CD4-positive, CD25-positive, alpha-beta regulatory T cell (primary cell): ENCODE measurements around the gene NBR1. TPM values are rescaled to one million over a fixed set of nuclear protein-coding genes. Genes with fewer than 3 reads are reported as not detected.
"Not testable (repeated sequence)": the region's sequence is repeated elsewhere in the genome, so short reads cannot be mapped to it uniquely, and the experiment has no call there.

Source experiments
- ATAC-seq, 2 donors: fragments of 150-1000 bp; cut with Tn5 transposase; one replicate each; pipeline ENCODE4 v1.10.0; 2021; ENCODE audit warnings: low read depth in 2 of 2, moderate number of reproducible peaks in 2 of 2, moderate library complexity in 1 of 2
- DNase-seq, 3 donors: peaks; one replicate each; pipeline versions ENCODE4 v3.0.0 to v3.0.0-alpha.2; 2012 to 2022; ENCODE audit warnings: mixed read lengths in 1 of 3
- H3K27ac ChIP-seq: one replicate; pipeline ENCODE4 v1.7.0; 2013; ENCODE audit warnings: mild to moderate bottlenecking, low read length; ENCODE audit not compliant: insufficient read depth, poor library complexity, severe bottlenecking
- H3K27me3 ChIP-seq: one replicate; pipeline ENCODE4 v1.7.0; 2013; ENCODE audit warnings: low read length; ENCODE audit not compliant: control insufficient read depth, insufficient read depth
- H3K36me3 ChIP-seq: one replicate; pipeline ENCODE4 v1.7.0; 2013; ENCODE audit warnings: mild to moderate bottlenecking, low read length, moderate library complexity; ENCODE audit not compliant: control insufficient read depth, insufficient read depth
- H3K4me1 ChIP-seq: 2 replicates; pipeline ENCODE4 v1.7.0; 2013; ENCODE audit warnings: mild to moderate bottlenecking, low read length; ENCODE audit not compliant: insufficient read depth, control insufficient read depth, poor library complexity, severe bottlenecking
- H3K4me3 ChIP-seq: one replicate; pipeline ENCODE4 v1.7.0; 2013; ENCODE audit warnings: low read depth, mild to moderate bottlenecking, low read length, moderate library complexity
- H3K9me3 ChIP-seq, 2 experiments: 1 replicate in 1 of 2; 2 replicates in 1 of 2; pipeline ENCODE4 v1.7.0; 2013; ENCODE audit warnings: low read length in 2 of 2, mild to moderate bottlenecking in 1 of 2, moderate library complexity in 1 of 2; ENCODE audit not compliant: control insufficient read depth in 2 of 2
- H3K27ac Mint-ChIP-seq, 3 donors: one replicate each; pipeline ENCODE4 v1.8.0; 2020 to 2022; ENCODE audit warnings: mild to moderate bottlenecking in 3 of 3, mixed read lengths in 3 of 3, moderate library complexity in 2 of 3
- H3K27me3 Mint-ChIP-seq: one replicate; pipeline ENCODE4 v1.8.0; 2022; ENCODE audit warnings: mild to moderate bottlenecking, mixed read lengths
- H3K36me3 Mint-ChIP-seq: one replicate; pipeline ENCODE4 v1.8.0; 2020; ENCODE audit warnings: mixed read lengths
- H3K4me1 Mint-ChIP-seq, 4 donors: one replicate each; pipeline ENCODE4 v1.8.0; 2020 to 2022; ENCODE audit warnings: mixed read lengths in 4 of 4, mild to moderate bottlenecking in 1 of 4
- H3K4me3 Mint-ChIP-seq, 4 donors: one replicate each; pipeline ENCODE4 v1.8.0; 2020 to 2022; ENCODE audit warnings: mild to moderate bottlenecking in 4 of 4, mixed read lengths in 4 of 4, moderate library complexity in 3 of 4
- H3K9me3 Mint-ChIP-seq, 7 donors: one replicate each; pipeline ENCODE4 v1.8.0; 2020 to 2022; ENCODE audit warnings: mixed read lengths in 7 of 7, mild to moderate bottlenecking in 3 of 7, moderate library complexity in 2 of 7
- polyA plus RNA-seq, 4 donors: library from polyadenylated mRNA; unstranded; fragments of 300-500 nt; fragmentation: Illumina TruSeq; gene quantifications; one replicate each; pipeline ENCODE4 v1.2.3, GENCODE V29; 2021
- total RNA-seq: library from RNA; stranded (reverse); gene quantifications from one replicate; pipeline ENCODE4 v1.2.3, GENCODE V29; 2022

The NBR1 gene, protein sequence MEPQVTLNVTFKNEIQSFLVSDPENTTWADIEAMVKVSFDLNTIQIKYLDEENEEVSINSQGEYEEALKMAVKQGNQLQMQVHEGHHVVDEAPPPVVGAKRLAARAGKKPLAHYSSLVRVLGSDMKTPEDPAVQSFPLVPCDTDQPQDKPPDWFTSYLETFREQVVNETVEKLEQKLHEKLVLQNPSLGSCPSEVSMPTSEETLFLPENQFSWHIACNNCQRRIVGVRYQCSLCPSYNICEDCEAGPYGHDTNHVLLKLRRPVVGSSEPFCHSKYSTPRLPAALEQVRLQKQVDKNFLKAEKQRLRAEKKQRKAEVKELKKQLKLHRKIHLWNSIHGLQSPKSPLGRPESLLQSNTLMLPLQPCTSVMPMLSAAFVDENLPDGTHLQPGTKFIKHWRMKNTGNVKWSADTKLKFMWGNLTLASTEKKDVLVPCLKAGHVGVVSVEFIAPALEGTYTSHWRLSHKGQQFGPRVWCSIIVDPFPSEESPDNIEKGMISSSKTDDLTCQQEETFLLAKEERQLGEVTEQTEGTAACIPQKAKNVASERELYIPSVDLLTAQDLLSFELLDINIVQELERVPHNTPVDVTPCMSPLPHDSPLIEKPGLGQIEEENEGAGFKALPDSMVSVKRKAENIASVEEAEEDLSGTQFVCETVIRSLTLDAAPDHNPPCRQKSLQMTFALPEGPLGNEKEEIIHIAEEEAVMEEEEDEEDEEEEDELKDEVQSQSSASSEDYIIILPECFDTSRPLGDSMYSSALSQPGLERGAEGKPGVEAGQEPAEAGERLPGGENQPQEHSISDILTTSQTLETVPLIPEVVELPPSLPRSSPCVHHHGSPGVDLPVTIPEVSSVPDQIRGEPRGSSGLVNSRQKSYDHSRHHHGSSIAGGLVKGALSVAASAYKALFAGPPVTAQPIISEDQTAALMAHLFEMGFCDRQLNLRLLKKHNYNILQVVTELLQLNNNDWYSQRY
- total RNA-seq (65.0 TPM), polyA plus RNA-seq (100 to 1,000 TPM in 2 of 4 donors, 10 to 100 TPM in 2; 93.6 to 104 (median 97.3) TPM)

DNA sequence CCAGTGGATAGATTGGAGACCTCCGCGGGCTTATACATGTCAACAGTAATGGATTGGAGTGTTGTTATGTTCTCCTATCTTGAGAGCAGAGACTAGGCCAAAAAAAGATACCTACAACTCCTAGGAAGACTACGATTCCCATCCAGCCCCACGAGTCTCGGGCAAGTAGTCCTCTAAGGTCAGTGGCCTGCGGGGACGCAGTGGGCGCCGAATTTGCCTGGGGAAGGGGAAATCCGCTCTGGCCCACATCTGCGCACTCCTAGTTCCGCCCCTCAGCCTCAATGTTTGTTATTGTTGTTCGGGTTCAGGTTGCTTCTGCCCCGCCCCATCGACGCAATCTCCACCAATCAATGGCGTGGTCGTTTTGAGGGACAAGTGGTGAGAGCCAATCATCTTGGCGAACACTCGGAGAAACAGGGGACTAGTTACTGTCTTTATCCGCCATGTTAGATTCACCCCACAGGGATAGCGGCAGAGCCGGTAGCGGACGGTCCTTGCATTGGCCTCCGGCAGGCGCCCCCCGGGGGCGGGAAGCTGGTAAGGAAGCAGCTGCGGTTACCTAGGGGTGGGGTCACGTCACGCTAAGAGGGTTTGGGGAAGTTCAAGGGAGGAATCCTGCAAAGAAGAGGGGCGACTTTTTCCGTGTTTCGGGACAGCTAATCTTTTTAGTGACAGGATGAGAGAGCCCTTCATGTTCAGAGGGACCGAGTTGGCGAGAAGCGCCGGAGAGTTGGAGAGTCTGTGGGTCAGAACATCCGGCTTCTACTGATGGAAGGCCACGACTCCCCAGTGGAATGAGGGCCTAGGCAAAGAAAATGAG is at the start of gene NBR1:
TSS of gene NBR1 (plus strand) at position 449 of the 820 bp plus-strand sequence. CDS start 4,586 bp downstream, outside the sequence.
- no peaks in the 10 kb centered on the region for H3K9me3 Mint-ChIP-seq
- peak; percentile 92 to 99 (median 98) for DNase-seq
- peak; percentile 82 to 84 for ATAC-seq
- Histone ChIP-seq H3K4me3 (peak within 1 kb of the TSS; percentile 100), H3K4me1 (peaks cover 52% of the 10 kb centered on the region), H3K36me3 (peaks cover 2% of the 10 kb centered on the region), H3K27me3 (no peaks in the 10 kb centered on the region), H3K9me3 (no peaks in the 10 kb centered on the region), H3K27ac (peak within 1 kb of the TSS; percentile 100)
- H3K27ac Mint-ChIP-seq = no peak within 1 kb of the TSS
- H3K4me1 Mint-ChIP-seq = peaks cover 11 to 49% (median 26%) of the 10 kb centered on the region in 4 donors
- peaks cover 9% of the 10 kb centered on the region for H3K36me3 Mint-ChIP-seq
- no peaks in the 10 kb centered on the region for H3K27me3 Mint-ChIP-seq
- H3K4me3 Mint-ChIP-seq = no peak within 1 kb of the TSS

DNA sequence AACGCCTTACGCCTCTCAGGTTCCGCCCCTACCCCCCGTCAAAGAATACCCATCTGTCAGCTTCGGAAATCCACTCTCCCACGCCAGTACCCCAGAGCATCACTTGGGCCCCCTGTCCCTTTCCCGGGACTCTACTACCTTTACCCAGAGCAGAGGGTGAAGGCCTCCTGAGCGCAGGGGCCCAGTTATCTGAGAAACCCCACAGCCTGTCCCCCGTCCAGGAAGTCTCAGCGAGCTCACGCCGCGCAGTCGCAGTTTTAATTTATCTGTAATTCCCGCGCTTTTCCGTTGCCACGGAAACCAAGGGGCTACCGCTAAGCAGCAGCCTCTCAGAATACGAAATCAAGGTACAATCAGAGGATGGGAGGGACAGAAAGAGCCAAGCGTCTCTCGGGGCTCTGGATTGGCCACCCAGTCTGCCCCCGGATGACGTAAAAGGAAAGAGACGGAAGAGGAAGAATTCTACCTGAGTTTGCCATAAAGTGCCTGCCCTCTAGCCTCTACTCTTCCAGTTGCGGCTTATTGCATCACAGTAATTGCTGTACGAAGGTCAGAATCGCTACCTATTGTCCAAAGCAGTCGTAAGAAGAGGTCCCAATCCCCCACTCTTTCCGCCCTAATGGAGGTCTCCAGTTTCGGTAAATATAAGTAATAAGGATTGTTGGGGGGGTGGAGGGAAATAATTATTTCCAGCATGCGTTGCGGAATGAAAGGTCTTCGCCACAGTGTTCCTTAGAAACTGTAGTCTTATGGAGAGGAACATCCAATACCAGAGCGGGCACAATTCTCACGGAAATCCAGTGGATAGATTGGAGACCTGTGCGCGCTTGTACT is 45.7 kb upstream of the NBR1 start, which contains the start of gene BRCA1:
TSS of gene BRCA1 (minus strand) at position 232 of the 834 bp plus-strand sequence. CDS start 1,268 bp downstream, outside the sequence.
- no peaks in the 10 kb centered on the region for H3K9me3 ChIP-seq
- Mint-ChIP-seq H3K4me3 (peak within 1 kb of the TSS; percentile 89 to 96 (median 92)), H3K27ac (peak within 1 kb of the TSS; percentile 95 to 96 (median 96)), H3K4me1 (peaks cover 10 to 40% (median 17%) of the 10 kb centered on the region in 4 donors), H3K36me3 (peaks cover 10% of the 10 kb centered on the region), H3K27me3 (no peaks in the 10 kb centered on the region), H3K9me3 (no peaks in the 10 kb centered on the region)
- ATAC-seq (peak; percentile 100), DNase-seq (peak; percentile 92 to 99 (median 97))
- peaks cover 8% of the 10 kb centered on the region for H3K36me3 ChIP-seq
- no peaks in the 10 kb centered on the region for H3K27me3 ChIP-seq
- H3K4me3 ChIP-seq = peak within 1 kb of the TSS; percentile 99
- H3K27ac ChIP-seq = peak within 1 kb of the TSS; percentile 82
- peaks cover 23% of the 10 kb centered on the region for H3K4me1 ChIP-seq

DNA sequence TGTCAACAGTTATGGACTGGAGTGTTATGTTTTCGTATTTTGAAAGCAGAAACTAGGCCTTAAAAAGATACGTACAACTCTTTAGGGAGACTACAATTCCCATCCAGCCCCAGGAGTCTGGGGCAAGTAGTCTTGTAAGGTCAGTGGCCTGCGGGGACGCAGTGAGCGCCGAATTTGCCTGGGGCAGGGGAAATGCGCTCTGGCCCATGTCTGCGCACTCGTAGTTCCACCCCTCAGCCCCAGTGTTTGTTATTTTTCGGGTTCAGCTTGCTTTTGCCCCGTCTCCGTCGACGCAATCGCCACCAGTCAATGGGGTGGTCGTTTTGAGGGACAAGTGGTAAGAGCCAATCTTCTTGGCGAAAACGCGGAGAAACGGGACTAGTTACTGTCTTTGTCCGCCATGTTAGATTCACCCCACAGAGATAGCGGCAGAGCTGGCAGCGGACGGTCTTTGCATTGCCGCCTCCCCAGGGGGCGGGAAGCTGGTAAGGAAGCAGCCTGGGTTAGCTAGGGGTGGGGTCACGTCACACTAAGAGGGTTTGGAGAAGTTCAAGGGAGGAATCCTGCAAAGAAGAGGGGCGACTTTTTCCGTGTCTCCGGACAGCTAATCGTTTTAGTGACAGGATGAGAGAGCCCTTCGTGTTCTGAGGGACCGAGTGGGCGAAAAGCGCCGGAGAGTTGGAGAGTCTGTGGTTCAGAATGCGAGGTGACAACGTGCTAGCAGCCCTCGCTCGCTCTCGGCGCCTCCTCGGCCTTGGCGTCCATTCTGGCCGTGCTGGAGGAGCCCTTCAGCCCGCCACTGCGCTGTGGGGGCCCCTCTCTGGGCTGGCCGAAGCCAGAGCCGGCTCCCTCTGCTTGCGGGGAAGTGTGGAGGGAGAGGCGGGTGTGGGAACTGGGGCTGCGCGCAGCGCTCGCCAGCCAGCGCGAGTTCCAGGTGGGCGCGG is 44.8 kb upstream of the NBR1 start:
- DNase-seq (peak in 1 of 3 donors; percentile 11), ATAC-seq (no peak)
- H3K27ac Mint-ChIP-seq = peak overlapping the region; percentile 95 to 96 (median 96)
- peaks cover 10 to 44% (median 19%) of the 10 kb centered on the region in 4 donors for H3K4me1 Mint-ChIP-seq
- H3K27me3 Mint-ChIP-seq = no peaks in the 10 kb centered on the region
- no peaks in the 10 kb centered on the region for H3K9me3 ChIP-seq
- H3K36me3 ChIP-seq = peaks cover 8% of the 10 kb centered on the region
- peaks cover 10% of the 10 kb centered on the region for H3K36me3 Mint-ChIP-seq
- no peaks in the 10 kb centered on the region for H3K27me3 ChIP-seq
- H3K4me3 ChIP-seq = peak overlapping the region; percentile 99
- H3K4me1 ChIP-seq = peaks cover 27% of the 10 kb centered on the region
- H3K4me3 Mint-ChIP-seq = peak overlapping the region; percentile 77 to 96 (median 92)
- H3K9me3 Mint-ChIP-seq = no peaks in the 10 kb centered on the region
- H3K27ac ChIP-seq = peak overlapping the region; percentile 82

DNA sequence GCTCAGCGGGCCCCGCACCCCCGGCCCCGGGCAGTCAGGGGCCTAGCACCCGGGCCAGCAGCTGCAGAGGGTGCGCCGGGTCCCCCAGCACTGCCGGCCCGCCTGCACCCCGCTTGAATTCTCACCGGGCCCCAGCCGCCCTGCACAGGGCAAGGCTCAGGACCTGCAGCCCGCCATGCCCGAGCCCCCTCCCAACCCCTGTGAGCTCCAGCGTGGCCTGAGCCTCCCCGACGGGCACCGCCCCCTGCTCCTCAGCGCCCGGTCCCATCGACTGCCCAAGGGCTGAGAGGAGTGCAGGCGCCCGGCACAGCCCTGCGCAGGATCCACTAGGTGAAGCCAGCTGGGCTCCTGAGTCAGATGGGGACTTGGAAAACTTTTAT is 44.1 kb upstream of the NBR1 start:
- H3K4me3 Mint-ChIP-seq = peak overlapping the region; percentile 57 to 84 (median 76)

DNA sequence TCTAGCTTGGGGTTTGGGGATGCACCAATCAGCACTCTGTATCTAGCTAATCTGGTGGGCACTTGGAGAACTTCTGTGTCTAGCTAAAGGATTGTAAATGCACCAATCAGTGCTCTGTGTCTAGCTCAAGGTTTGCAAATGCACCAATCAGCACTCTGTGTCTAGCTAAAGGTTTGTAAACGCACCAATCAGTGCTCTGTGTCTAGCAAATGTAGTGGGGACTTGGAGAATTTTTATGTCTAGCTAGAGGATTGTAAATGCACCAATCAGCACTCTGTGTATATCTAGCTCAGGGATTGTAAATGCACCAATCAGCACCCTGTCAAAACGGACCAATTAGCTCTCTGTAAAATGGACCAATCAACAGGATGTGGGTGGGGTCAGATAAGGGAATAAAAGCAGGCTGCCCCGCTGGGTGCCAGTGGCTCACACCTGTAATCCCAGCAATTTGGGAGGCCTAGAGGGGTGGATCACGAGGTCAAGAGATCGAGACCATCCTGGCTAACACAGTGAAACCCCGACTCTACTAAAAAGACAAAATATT is 43.6 kb upstream of the NBR1 start:
- H3K27ac ChIP-seq, H3K36me3 ChIP-seq, DNase-seq, H3K27me3 Mint-ChIP-seq, H3K9me3 ChIP-seq, H3K4me3 ChIP-seq, H3K27ac Mint-ChIP-seq, H3K27me3 ChIP-seq, ATAC-seq, H3K9me3 Mint-ChIP-seq, H3K36me3 Mint-ChIP-seq: not testable (repeated sequence)
- H3K4me1 Mint-ChIP-seq = peaks cover 10 to 44% (median 19%) of the 10 kb centered on the region in 4 donors
- H3K4me3 Mint-ChIP-seq = peak overlapping the region; percentile 57 to 84 (median 76)
- H3K4me1 ChIP-seq = peaks cover 27% of the 10 kb centered on the region

More for the DNA sequence above, 44.1 kb upstream of the NBR1 start:
- H3K36me3 Mint-ChIP-seq = peaks cover 10% of the 10 kb centered on the region
- ATAC-seq = no peak
- H3K27me3 Mint-ChIP-seq = no peaks in the 10 kb centered on the region
- H3K27ac ChIP-seq = no peak overlapping the region
- no peak overlapping the region for H3K27ac Mint-ChIP-seq
- peaks cover 10 to 44% (median 19%) of the 10 kb centered on the region in 4 donors for H3K4me1 Mint-ChIP-seq
- H3K9me3 Mint-ChIP-seq = no peaks in the 10 kb centered on the region
- peaks cover 27% of the 10 kb centered on the region for H3K4me1 ChIP-seq
- peaks cover 8% of the 10 kb centered on the region for H3K36me3 ChIP-seq
- no peak overlapping the region for H3K4me3 ChIP-seq
- no peak for DNase-seq
- no peaks in the 10 kb centered on the region for H3K27me3 ChIP-seq
- no peaks in the 10 kb centered on the region for H3K9me3 ChIP-seq

DNA sequence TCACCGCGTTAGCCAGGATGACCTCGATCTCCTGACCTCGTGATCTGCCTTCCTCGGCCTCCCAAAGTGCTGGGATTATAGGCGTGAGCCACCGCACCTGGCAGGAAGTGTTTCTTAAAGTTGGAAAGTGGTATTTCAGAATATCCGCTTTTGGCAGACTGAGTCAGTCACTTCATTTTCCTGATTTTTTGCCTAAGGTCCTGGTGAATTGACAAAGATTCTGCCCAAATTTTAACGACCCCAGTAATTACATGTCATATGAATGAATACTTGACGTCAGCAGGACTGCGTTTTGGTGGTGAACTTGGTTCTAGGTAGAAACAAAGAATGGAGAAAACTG is 41.4 kb upstream of the NBR1 start:
- peaks cover 6 to 37% (median 15%) of the 10 kb centered on the region in 4 donors for H3K4me1 Mint-ChIP-seq
- Histone ChIP-seq H3K36me3 (peaks cover 18% of the 10 kb centered on the region), H3K4me3 (no peak overlapping the region), H3K27me3 (no peaks in the 10 kb centered on the region), H3K9me3 (no peaks in the 10 kb centered on the region), H3K4me1 (peaks cover 22% of the 10 kb centered on the region), H3K27ac (no peak overlapping the region)
- peak overlapping the region in 1 of 3 donors; percentile 38 for H3K27ac Mint-ChIP-seq
- ATAC-seq = no peak
- peaks cover 23% of the 10 kb centered on the region for H3K36me3 Mint-ChIP-seq
- H3K9me3 Mint-ChIP-seq = no peaks in the 10 kb centered on the region
- H3K4me3 Mint-ChIP-seq = peak overlapping the region in 1 of 4 donors; percentile 27
- no peak for DNase-seq
- H3K27me3 Mint-ChIP-seq = no peaks in the 10 kb centered on the region
